Stimulated activated CD8-positive, alpha-beta memory T cell treated with anti-CD3 and anti-CD28 coated beads, Interleukin-4, amount 100 ng/mL, for 4 hours (primary cell): Measurements from ENCODE around the gene RPL38.

ENCODE experiments used
- DNase-seq, 2 donors: peaks; one replicate each; pipeline ENCODE4 v3.0.0-alpha.2; 2020; ENCODE audit warnings: low read depth in 2 of 2, low spot score in 1 of 2

Gene RPL38

GRCh38 chr17:74224959-74225725 lies 21.7 kb downstream of the RPL38 start:
- no peak for DNase-seq

DNA sequence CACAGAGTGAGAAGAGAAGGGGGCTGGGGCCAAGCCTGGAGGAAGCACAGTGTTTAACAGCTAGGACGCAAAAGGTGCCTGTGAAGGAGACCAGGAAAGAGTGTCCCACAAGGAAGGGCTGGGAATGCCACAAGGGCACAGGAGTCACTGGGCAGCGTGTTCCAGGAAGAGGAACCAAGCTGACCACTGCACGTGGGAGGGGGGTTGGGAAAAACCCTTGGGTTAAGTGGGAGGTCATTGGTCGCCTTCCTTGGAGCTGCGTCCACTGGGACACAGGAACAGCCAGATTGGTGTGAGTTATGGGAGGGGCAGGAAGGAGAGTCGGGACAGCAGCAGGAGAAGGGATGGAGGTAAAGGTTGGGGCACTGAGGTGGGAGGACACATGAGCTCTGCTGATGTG lies 22.8 kb downstream of the RPL38 start:
- DNase-seq = no peak

GRCh38 chr17:74227271-74228080 lies 24.0 kb downstream of the RPL38 start:
- DNase-seq = no peak

- DNase-seq = no peak
These were observed 25.0 kb downstream of the RPL38 start for GRCh38 chr17:74228306-74228978.

- no peak for DNase-seq
These were observed 27.4 kb downstream of the RPL38 start for GRCh38 chr17:74230896-74231295.

DNA sequence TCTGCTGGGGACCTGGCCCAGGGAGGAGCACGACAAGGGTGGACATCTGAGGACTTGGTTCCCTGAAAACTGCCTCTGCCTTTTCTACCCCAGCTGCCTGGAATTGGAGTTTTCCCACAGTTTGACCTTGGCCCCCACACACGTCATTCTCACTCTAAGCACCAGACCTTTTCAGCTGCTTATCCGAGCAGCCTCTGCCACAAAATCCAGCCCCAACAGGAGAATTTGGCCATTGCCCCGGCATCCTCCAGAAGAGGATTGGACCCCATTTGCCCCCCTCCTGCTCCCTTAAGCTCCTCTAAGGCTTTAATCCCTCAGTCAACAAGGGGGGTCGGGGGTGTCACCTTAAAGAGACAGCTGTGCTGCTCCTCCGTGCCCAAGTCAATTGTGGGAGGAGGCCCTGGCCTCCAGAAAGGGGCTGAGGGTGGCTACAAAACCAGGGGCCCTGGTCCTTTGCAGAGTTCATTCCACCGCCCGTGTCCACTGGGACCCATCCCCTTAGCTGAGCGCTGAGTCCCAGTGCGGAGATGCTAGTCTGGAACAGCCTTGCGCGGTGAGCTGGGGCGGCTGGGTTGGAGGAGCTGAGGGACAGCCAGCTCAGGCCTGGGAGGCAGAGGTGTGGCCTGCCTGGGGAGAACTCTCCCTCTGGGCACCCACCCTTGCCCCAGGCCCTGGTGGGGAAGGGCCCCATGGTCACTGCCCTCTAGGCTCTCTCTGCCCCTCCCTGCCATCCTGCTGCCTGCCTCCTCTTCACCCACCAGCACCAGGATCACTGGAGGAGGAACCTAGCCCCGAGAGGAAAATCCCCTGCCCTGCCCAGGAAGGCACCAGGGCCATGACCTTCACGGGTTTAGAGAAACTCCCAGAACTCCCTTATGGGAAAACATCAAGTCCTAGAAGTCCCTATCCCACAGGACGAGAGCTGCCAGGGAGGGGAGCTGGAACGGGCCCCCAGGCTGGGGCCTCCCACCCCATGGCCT lies 28.7 kb downstream of the RPL38 start:
- DNase-seq = no peak

- DNase-seq = no peak
These were observed 30.5 kb downstream of the RPL38 start for GRCh38 chr17:74233937-74234336.

- no peak for DNase-seq
These were observed 31.0 kb downstream of the RPL38 start for GRCh38 chr17:74234486-74234885.

DNA sequence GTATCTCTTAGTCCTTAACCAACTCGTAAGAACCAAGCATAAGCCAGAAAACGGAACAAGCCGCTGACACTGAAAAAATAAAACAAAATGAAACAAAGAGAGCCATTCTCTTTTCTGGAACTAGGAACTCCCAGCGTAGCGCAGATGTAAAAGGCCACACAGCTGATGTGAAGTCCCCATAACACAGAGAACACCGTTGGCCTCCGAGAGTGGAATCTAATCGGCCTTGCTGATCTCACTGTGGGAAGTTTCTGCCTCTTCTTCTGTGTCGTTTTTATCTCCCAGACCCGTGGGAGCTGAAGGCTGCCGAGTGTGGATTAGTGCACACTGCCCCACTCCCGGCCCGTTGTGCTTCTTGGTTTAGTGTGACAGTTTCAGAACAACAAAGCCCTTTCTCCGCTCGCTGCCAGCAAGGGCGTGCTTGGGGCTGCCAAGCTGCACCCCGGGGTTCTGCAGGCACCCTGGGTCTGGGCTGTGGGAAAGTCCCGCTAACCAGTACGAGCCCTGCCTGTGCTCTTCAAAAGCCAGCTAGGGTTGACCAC lies 31.6 kb downstream of the RPL38 start:
- no peak for DNase-seq

GRCh38 chr17:74235911-74236371 lies 32.5 kb downstream of the RPL38 start:
- DNase-seq = no peak

DNA sequence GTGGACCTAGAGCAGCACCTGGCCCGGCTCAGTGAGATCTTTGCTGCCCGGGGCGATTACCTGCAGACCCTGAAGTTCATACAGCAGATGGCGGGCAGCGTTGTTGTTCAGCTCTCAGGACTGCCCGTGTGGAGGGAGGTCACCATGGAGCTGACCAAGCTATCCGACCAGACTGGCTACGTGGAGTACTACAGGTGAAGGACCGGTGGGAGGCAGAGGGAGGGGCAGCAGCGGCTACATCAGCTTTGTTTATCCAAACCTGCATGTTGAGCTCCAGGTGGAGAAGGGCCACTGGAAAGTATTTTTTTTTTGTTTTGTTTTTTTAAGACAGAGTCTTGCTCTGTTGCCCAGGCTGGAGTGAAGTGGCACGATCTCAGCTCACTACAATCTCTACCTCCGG lies 33.8 kb downstream of the RPL38 start:
- no peak for DNase-seq

DNA sequence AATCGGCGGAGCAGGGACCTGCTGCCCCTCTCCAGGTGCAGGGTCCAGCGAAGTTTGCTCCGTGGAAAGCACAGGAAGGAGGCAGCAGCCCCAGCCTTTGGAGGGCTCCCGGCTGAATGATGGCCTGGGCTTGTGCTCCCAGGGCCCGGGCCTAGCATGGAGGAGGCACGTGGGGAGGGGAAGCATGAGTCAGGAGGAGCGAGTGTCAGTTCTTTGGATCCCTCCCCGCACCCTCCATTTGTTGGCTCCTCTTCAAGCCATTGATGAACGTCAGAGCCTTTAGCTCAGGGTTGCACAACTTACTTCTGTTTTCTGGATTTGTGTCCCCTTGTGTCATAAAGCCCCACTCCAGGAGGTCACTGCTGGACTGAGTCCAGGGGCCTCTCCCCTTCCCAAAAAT lies 35.7 kb downstream of the RPL38 start:
- no peak for DNase-seq

DNA sequence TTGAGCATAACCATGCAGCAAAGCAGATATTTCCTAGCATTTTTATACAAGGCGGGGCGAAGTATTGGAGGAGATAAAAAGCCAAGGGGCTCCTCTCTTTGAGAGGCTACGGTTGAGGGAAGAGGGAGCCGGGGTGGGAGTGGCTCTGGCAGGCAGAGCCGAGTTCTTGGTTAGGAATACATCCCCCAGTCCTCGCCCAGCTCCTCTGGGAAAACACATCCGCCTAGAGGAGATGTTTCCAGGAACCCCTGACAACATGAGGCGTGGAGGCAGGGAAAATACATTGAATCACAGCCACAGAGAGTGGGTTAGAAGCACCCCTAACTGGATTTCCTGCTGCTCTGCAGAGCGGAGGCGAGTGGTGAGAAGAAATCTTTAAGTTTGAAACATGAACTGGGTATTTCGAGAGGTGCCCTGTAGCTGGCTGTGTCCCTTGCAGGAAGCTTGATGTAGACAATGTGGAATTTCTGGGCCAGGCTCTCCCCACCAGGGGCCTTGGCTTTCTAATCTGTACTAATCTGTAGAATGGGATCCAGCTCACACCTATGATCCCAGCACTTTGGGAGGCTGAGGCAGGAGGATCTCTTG lies 37.2 kb downstream of the RPL38 start:
- DNase-seq = no peak

- DNase-seq = no peak
These were observed 38.0 kb downstream of the RPL38 start for GRCh38 chr17:74241431-74241830.

DNA sequence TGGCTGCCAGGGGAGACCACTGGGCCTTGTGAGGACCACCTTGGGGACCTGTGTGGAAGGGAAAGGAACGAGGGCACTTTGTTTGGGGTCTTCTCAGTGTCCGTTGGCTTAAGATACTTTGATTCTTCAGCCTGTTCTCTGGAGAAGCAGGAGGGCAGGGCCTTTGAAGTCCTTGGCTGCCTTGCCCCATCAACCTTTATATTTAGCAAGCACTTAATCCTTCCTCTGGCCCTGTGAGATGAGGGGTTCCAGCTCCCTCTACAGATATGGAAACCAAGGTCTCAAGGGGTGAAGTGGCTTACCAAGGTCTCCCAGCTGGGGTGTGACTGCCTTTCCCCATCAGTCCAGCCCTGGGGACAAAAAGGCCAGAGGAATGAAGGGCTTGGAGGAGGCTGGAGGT lies 38.4 kb downstream of the RPL38 start:
- DNase-seq = no peak

- no peak for DNase-seq
These were observed 39.7 kb downstream of the RPL38 start for GRCh38 chr17:74243013-74243755.

DNA sequence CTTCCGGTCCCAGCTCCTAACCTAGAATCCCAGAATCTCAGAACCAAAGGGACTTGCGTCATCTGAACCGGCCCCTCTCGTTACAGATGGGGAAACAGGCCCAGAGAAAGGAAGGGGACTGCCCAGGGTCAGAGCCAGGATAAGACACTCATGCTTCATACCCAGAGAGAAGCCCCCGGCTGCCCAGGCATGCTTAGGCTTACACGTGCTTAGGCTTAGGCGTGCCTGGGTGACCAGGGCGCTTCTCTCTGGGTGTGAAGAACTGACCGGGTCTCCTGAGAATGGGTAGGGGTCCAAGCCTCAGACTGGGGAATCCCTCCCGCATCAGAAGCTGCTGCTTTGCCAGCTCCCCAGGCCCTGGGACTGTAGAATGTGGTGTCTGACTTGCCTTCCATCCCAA lies 40.6 kb downstream of the RPL38 start:
- DNase-seq = no peak

- no peak for DNase-seq
These were observed 41.1 kb downstream of the RPL38 start for GRCh38 chr17:74244548-74244947.

- DNase-seq = no peak
These were observed 41.8 kb downstream of the RPL38 start for GRCh38 chr17:74245145-74245831.
